HG02759 (cell line): ENCODE results near the gene NEK6.

ENCODE experiments used
- ATAC-seq: cut with Tn5 transposase; IDR thresholded peaks from one replicate; pipeline ENCODE4 v1.9.1; 2021; ENCODE audit warnings: mild to moderate bottlenecking, moderate library complexity; ENCODE audit not compliant: unreplicated experiment

Gene NEK6

DNA sequence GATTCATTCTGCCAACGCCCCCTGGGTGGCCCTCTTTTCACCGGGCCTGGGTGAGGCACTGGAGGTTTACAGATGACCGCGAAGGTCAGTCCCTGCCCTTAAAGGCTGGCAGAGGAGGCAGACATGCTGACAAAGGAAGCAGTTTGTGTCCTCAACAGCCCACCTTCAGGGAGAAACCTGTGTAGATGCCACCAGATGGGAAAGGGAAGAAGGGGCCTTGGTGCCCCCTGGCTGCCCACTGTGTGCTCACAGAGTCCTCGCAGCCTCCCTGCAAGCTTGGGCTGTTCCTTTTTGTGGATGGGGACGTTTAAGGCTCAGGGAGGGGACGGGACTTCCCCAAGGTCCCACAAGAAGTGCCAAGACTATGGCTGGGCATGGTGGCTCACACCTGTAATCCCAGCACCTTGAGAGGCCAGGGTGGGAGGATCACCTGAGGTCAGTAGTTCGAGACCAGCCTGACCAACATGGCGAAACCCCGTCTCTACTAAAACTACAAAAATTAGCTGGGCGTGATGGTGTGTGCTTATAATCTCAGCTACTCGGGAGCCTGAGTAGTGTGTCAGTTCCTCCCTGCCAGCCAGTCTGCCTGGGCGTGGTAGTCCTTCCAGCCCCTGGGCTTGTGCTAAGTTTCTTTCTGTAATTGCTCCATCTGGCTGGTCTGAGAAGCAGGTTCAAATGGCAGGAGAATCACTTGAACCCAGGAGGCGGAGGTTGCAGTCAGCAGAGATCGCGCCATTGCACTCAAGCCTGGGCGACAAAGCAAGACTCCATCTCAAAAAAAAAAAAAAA is 36.2 kb downstream of the NEK6 start:
- ATAC-seq: no peak

DNA sequence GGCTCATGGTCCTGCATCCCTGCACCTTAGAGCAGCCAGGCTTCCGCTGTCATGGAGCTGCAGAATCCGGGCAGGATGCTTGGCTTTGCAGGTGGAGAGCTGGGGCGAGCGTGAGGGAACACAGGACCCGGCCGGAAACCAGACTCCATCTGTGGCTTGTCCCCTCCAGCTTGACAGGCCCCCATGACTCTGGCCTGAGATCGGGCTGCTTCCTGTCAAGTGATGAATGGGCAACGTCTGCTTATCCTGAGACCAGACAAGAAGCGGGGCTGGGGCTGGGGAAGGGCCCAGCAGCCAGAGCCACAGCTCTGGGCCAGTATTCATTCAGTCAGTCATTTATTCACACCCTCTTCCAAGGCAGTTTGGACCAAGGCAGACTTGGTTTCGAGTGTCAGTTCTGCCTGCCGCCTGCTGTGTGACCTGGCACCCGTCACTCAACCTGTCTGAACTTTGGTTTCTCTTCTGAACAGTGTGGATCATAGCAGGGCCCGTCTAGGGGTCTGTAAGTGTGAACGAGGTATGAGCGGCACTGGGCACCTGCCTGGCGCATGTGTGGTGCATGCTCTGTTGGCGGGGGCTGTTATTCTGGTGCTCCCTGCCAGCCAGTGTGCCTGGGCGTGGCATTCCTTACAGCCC is 37.5 kb downstream of the NEK6 start:
- ATAC-seq: no peak

DNA sequence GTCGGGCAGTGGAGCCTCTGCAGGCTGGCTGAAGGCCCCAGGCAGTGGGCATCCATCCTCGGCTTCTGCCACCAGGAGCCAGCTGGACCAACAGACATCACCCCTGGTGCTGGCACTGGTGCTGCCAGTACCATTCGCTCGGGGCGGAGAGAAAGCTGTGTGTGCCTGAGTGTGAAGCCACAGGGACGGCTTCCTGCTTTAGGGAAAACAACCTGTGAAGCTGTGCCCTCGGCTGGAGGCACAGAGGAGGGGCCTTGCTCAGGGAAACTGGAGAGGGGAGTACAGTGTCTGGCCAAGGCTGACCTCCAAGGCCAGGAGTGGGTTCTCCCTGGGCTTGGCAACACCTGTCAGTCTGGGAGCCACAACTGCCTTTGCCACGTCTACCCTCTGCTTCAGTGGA is 38.3 kb downstream of the NEK6 start:
- no peak for ATAC-seq

DNA sequence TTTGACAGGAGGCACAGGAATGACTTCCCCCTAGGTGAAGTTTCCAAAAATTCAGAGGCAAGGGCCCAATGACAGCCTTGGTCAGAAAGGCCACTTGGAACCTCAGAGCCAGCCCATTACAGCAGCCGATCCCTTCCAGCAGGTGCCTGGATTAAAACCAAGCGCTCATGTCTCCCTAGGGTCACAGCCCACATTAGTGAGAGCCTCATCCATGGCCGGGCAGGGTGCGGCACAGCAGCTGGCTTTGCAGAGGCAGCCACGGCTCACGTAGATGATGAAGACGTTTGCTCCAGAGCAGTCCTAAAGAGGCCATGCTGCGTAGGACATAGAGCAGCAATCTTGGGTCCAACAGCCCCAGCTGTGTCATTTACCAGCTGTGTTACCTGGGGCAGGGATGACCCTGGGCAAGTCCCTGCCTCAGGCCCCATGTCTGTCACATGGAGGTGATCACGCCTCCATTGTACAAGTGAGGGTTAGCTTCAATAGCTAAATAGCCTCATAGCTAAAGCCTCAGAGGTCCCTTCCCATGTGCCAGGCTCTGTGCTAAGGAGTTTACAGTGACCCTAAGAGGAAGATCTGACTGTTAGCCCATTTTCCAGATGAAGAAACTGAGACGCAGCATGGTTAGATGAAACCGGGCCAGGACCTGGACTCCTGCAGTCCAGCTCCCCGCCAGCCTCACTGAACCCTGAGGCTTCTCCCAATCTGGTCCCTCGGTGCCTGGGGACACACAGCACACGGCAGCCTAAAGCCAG is 39.2 kb downstream of the NEK6 start:
- no peak for ATAC-seq

DNA sequence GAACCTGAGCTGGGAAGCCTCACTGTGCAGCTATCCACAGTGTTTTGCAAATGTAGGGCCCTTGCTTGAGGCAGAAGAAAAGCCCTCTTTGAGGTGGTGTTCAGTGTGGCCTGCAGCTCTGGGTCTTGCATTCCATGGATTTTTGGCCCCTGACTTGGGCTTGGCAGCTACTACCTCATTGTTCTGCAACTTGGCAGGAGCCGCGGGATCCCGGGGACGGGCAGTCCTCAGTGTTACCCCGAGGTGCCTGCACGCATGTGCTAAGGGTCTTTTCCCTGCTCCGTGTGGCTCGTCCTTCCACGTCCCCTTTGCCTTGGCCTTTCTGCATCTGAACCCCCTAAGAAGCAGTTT is 39.8 kb downstream of the NEK6 start:
- ATAC-seq: no peak

DNA sequence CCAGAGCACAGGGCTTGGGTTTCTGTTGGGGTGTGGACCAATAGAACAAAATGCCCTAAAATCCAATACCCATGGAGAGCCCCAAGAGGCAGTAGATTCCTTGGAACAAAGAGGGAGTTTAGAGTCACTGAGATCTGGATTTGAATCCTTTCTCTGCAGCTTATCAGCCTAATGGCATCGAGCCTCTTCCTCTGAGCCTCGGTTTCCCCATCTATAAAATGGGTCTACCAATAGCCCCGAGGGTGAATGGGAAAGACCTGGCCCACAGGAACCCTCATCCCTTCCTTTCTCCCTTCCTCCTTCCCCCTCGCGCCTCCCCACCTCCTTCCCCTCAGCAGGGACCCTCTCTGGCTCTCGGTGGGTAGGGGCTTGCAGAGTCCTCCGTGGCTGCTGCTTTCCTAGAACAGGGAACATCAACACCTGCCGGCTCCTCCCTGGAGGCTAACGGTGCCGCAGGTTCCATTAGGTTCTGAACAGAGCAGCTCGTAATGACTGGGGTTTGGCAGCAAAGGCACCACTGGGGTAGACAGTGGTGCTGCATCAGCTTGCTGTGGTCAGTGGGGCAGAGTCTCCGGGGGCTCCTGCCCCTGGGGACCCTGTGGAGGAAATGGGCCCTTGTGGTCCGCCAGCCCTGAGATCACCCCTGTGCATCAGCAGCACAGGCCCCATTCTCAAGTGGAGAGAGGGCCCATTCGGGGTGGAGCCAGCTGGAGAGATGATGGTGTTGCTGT is 40.3 kb downstream of the NEK6 start:
- no peak for ATAC-seq

DNA sequence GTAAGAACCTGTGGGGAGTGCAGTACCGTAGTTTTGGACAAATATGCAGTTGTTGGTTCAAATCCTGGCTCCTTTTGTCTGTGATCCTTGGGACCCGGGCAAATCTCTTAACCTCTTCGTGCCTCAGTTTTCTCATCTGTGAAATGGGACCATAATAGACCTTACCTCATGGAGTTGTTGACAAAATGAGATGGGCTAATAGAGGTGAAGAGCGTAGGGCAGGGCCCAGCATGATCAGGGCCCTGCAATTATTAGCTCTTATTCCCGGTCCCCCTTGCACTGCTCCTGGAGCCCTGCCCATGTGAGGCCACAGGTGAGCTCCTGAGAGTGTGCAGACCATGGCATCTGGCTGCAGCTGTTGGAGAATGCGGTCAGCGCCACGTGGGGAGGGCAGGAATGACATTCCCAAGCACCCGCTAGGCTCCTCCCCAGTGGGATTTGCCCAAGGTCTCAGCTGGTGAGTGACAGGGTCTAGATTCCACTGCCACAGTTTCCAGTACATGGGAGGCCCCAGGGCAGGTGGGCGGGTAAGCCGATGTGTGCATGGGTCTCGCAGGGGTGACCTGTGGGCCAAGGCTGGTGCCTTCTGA is 41.0 kb downstream of the NEK6 start:
- no peak for ATAC-seq

GRCh38 chr9:124299515-124300090 is 41.9 kb downstream of the NEK6 start:
- no peak for ATAC-seq

- no peak for ATAC-seq
These were observed 42.6 kb downstream of the NEK6 start for GRCh38 chr9:124300312-124300711.

- ATAC-seq: no peak
These were observed 45.2 kb downstream of the NEK6 start for GRCh38 chr9:124302921-124303320.

- no peak for ATAC-seq
These were observed 46.0 kb downstream of the NEK6 start for GRCh38 chr9:124303762-124304161.

DNA sequence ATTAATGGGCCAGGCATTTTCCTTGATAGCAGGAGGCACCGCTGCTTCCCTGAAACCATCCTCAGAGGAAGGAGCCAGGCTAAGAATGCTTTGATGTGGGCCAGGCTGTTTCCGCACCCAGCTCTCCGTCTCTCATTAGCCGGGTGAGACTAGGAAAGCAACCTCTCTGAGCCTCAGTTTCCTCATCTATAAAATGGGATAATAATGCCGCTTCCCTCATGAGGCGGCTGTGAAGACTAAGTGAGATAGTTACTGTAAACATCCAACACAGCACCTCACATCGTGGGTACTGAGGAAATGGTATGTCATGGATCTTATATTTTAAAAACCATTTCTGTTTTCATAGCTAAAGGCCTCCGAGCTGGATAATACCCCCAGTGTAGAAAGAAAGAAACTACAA is 46.5 kb downstream of the NEK6 start:
- no peak for ATAC-seq

GRCh38 chr9:124306098-124306735 is 48.5 kb downstream of the NEK6 start:
- no peak for ATAC-seq

DNA sequence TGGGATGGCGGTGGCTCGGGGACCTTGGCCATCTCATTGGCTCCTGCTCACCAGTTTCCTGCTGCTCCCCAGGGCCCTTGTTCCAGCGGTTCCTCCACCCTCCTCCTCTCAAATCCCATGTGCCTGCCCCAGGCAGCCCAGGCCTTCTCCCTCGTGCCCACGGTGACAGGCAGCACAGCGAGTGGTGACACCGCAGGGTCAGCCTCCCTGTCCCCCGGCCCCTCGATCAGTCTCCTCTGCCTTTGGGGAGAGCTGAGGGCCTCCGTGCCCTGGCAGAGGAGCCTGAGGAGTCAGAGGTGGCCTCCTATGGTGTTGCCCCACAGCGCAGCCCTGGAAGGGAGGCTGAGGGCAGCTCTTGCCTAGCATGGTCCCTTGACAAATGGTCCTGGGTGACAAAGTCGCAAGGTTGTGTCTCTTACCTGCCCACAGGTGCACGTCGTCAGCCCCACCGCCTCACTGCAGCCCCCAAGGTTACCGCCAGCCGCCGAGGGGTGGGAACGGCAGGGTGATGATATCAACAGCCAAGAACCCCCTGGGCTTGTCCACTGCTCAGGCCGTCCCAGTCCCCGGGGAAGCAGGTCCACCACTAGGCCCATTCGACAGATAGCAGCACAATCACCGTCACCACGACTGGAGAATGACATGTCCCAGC is 49.8 kb downstream of the NEK6 start:
- ATAC-seq: no peak

DNA sequence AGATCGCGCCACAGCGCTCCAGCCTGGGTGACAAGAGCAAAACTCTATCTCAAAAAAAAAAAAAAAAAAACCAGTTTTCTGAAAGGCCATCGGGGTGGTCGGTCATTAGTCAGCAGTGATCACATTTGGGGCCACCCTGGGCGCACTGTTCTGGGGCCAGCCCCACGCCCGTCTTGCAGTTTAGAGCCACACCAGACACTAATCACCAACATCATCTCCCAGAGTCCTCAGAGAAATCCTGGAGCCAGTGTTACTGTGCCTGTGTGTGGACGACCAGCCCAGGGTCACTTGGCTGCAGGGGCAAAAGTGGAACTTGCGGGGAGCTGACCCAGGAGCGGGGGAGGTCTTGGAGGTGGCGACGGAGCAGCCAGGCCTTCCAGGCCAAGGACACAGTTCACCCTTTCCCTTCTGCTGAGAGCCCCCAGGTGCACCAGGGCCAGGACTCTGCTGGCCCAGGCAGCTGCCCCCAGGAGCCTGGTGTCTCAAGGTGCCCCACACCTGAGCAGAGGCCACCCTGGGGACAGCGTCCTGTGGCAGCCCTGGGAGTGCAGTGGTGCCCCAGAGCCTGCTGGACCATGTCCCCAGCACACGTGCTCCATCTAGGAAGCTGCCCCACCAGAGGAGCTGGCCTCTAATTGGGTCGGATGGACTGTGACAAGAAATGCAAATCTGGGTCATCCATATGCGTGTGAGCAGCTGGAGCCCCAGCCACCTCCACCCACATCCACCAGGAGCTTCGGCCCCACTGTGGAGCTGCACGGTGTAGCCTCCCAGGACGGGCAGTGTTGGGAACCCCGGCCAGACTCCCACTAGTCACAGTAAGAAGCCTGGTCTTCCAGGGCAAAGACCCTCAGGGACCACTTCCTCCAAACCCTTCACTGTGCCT is 51.1 kb downstream of the NEK6 start:
- ATAC-seq: no peak

GRCh38 chr9:124309667-124310084 is 51.9 kb downstream of the NEK6 start:
- ATAC-seq: no peak

GRCh38 chr9:124311283-124311682 is 53.5 kb downstream of the NEK6 start:
- ATAC-seq: no peak
